ENCODE results near the gene DEPP1.

DEPP1 gene

DNA sequence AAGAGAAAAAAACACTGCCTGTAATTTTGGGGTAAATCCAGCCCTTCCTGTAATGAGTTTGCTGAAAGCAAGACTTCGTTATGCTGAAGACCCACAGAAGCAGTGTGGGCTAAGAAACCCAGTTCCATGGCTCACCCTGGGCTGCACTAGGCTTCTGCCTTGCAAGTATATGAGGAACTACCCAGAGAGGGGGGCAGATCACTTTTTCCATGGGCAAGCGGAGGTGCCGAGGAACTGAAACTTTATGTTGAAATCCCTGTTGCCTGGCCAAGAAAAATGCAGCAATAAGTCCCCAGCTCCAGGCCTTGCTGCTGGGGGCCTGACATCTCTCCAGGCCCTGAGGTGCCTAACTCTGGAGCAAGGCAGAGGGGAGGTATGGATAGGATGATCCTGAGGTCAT lies 10.5 kb downstream of the DEPP1 start:
- no peak overlapping the region for H3K4me3 ChIP-seq (ENCODE audit: low read depth, low read length)

- H3K4me3 ChIP-seq (ENCODE audit: low read depth, low read length): no peak overlapping the region
Observed at GRCh38 chr10:44967616-44968015, 11.0 kb downstream of the DEPP1 start.

GRCh38 chr10:44966816-44967509 lies 11.6 kb downstream of the DEPP1 start:
- H3K4me3 ChIP-seq (ENCODE audit: low read depth, low read length): no peak overlapping the region

- H3K4me3 ChIP-seq (ENCODE audit: low read depth, low read length): no peak overlapping the region
Observed at GRCh38 chr10:44966129-44966815, 12.3 kb downstream of the DEPP1 start.

GRCh38 chr10:44965651-44966097 lies 12.9 kb downstream of the DEPP1 start:
- H3K4me3 ChIP-seq (ENCODE audit: low read depth, low read length): no peak overlapping the region

DNA sequence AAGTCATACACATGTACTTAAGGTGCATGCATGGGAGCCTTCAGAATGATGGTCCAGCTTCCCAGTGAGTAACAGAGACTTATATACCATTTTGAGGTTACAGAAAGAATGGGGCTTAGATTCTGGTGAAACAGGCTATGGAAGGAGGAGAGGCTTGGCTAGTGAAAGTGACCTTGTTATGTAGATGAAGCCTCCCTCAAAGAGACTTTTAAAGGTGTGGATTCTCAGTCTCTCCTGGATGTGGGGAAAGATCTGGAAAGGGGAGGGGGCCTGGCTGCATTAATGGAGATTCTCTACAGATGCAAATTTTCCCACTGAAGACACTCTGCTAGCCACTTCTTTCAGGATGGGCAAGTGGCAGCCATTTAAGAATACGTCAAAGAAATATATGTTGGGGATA lies 13.5 kb downstream of the DEPP1 start:
- no peak overlapping the region for H3K4me3 ChIP-seq (ENCODE audit: low read depth, low read length)

GRCh38 chr10:44963772-44964633 lies 14.6 kb downstream of the DEPP1 start:
- H3K4me3 ChIP-seq (ENCODE audit: low read depth, low read length): no peak overlapping the region

- H3K4me3 ChIP-seq (ENCODE audit: low read depth, low read length): no peak overlapping the region
Observed at GRCh38 chr10:44962870-44963738, 15.5 kb downstream of the DEPP1 start.

- no peak overlapping the region for H3K4me3 ChIP-seq (ENCODE audit: low read depth, low read length)
Observed at GRCh38 chr10:44961931-44962750, 16.5 kb downstream of the DEPP1 start.

DNA sequence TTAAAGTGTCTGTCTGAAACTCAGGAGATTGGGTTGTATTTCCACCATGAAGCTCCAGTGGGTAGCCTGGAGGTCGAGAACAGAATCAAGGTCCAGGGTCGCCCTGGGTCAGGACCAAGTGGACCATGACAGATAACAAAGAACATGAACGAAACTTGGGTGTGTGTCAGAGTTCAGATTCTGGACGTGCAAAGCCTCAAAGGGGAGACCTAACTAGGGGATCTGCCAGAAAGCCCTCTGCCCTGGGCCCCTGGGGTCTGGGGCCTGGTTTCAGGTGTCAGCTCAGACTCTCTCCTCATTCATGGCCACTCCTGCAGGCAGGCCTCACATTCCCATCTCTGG lies 17.4 kb downstream of the DEPP1 start:
- H3K4me3 ChIP-seq (ENCODE audit: low read depth, low read length): no peak overlapping the region

GRCh38 chr10:44960482-44961229 lies 18.0 kb downstream of the DEPP1 start:
- no peak overlapping the region for H3K4me3 ChIP-seq (ENCODE audit: low read depth, low read length)

DNA sequence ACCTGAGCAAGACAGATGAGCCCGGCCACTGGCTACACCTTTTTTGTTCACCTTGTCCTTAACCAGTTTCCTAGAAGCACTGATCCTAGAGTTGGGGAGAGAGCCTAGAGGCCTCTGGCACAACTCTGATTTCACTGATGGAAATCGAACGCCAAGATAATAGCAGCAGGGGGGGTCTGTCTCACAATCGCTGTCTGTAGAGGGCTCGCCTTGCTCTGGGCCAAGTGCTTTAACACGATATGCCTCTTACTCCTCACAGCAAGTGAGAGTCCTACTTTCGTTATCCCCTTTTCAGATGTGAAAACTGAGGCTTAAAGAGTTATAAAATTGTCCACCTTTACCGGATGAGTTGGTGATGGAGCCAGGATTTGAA lies 18.5 kb downstream of the DEPP1 start:
- H3K4me3 ChIP-seq (ENCODE audit: low read depth, low read length): peak overlapping the region; percentile 57

DNA sequence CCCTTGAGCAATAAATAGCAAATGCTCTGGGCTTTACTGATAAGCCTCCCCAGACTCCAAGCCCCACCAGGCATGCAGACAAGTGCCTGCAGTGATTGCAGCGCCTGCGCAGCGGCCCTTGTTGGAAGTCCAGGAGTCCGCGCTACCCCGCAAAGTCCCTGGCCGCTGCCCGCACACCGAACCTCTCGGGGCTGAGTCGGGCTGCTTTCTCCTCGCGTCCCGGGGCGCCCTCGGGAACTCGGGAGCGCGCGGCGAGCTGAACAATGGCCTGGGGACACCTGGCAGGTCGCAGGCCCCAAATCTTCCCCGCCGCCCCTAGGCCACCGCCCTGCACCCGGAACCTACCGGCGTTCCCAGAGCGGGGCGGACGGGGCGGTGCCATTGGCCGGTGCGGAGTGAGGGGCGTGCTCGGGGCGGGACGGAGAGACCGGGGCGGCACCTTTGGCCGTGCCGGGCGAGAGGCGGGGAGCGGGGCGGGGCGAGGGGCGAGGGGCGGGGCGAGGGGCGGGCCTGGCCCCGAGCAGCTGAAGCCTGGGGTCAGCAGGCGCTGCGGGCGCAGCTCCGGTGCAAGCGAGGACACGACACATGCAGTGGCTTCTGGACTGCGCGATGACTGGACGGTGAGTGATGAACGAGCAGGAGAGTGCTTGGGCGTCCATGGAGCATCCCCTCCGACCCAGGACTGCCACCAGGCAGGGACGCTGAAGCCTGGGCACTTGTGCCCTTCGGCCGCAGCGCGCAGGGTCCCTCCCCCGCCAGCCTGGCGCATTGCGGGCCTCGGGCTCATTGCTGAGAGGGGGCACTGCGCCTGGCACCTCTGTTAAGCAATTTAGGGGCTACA lies 19.1 kb downstream of the DEPP1 start, which contains the start of gene RASSF4:
Gene RASSF4 (plus strand): TSS at position 556 of the 841 bp plus-strand sequence. CDS start 10,401 bp downstream, outside the sequence.
- H3K4me3 ChIP-seq (ENCODE audit: low read depth, low read length): peak within 1 kb of the TSS; percentile 63

- H3K4me3 ChIP-seq (ENCODE audit: low read depth, low read length): peak overlapping the region; percentile 63
Observed at GRCh38 chr10:44958898-44959246, 19.7 kb downstream of the DEPP1 start.

DNA sequence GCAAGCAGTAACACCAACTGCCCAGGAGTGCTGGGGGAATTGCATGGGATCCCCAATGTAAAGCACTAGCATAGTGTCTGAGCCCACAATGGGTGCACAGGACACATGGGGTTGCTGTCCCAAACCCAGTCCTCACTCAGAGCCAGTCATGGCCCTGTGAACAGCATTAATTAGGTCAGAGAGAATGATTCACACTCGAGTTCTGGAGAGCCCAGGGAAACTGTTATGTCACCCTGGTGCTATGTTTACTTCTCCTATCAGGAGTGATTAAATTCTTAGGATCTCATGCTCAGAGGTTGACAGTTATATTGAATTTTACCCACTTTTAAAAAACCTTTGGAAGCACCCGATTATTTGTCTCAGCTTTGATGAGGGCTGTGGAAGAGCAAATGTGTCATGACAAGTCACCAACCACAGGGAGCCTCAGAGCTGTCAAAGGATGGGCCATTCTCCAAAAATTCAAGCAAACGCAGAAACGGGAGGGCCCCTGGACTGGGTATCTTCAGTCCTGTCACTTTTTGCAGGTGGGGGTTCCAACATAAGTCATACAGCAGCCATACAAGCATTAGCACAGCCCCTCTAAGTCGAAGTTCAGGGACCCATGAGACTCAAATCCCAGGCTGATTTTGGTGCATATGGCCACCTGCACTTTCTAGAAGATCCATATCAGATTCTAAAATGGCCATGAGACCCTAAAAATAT lies 20.3 kb downstream of the DEPP1 start:
- H3K4me3 ChIP-seq (ENCODE audit: low read depth, low read length): peak overlapping the region; percentile 63

- no peak overlapping the region for H3K4me3 ChIP-seq (ENCODE audit: low read depth, low read length)
Observed at GRCh38 chr10:44956717-44957706, 21.6 kb downstream of the DEPP1 start.

DNA sequence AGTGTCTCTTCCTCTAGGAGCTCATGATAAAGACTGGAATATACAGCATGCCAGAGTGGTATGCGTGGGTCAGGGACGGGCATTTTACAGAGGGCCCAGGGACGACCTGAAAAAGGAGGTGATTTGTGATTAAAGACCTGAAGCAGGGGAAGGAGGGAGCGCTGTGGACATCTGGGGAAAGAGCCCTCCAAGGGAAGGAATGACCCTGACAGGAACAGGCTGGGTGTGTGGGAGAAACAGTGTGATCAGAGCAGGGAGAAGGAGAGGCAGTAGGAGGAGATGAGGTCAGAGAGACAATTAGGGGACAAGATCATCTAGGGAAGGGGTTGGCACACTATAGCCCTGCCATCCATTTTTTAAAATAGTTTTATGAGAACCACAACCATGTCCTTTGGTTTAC lies 22.4 kb downstream of the DEPP1 start:
- H3K4me3 ChIP-seq (ENCODE audit: low read depth, low read length): no peak overlapping the region
